ENCODE results near the gene ANK3.

DNA sequence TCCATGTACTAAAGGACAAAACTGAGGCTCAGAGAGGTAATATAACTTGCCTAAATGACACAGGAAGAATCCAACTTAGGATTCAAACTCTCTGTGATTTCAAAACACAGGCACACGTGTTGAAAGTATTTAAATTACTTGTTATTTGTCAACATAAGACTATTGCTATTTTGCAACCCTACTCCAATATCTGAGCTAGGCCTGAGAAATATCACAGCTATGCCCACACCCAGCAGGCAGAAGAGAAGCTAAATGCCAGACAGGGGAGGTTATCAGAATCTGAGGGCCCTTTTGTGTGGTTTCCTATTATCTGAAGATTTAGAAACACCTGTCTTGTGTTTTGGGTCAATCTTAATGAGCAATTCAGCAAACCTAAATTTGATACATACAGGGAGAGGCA lies 204.3 kb downstream of the ANK3 start:
- TF ChIP-seq CTCF (IDR thresholded peaks at IDR 0.05) (no peak), POLR2A (IDR thresholded peaks at IDR 0.05) (no peak)
